LNCAP (cell line): ENCODE measurements around the gene PALM.

Source experiments
- CTCF ChIP-seq: fragments of 450-650 bp; IDR thresholded peaks from 2 replicates; pipeline ENCODE4 v1.5.1; 2017; ENCODE audit warnings: mild to moderate bottlenecking

PALM gene

GRCh38 chr19:708154-709143, at the start of gene PALM:
Gene PALM (plus strand): TSS chr19:708935. CDS start chr19:709147, 212 bp downstream.
- peak; percentile 23; the same call in 1 of the 2 replicates for TF ChIP-seq CTCF

DNA sequence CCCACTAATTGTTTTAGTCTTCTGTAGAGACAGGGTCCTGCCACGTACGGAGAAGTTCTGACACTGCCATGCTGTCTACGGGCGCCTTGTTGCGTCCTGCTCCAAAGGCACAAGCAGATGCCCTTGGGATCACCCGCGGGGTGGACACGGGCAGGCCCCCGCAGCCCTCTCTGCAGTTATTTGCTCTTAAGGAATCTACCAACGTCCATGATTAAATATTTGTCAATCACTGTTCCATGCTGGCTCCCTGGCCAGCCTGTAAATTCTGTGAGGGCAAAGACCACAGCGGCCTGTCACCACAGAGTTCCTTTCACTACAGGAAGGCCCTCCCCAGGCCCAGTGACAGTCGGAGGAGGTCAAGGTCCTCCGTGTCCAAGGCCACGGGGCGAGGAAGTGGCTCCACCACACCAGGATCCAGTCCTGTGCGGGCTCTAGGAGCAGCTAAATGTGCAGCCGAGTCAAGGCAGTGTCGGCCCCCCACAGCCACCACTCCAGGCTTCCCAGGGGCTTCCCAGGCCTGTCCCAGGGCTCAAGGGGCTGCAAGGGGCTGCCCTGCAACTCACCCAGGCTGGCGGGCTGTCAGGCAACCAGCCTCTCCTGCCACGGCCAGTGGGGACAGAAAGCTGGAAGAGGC, 47.8 kb upstream of the PALM start:
- TF ChIP-seq CTCF = no peak

DNA sequence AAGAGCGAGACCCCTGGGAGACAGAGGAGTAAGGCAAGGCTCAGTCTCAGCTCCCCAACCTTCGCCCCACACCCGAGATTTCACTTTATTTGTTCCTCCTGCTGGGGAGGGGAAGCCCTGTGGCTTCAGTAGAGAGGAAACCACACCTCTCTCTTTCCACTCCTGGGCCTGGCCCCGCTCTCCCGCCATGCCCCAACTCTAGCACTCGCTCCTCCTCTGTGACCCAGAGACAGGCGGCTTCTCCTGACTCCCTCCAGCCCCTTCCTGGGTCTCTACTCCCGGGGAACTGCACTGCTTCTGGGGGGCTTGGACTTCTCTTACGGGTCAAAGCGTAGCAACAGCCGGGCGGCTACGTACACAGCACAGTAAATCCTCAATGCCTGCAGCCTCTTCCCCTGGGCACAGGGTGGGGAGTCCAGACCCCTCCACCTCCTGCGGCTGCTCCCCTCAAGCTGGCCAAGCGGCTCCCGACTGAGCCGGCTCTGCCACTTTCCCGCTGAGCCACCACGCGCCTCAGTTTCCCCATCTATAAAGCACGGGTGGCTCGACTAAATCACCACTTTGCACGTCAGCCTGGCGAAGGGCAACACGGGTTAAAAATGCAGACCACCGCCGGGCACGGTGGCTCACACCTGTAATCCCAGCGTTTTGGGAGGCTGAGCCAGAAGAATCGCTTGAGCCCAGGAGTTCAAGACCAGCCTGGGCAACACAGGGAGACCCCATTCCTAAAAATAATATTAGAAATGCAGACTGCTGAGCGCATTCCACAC, 47.1 kb upstream of the PALM start:
- TF ChIP-seq CTCF = no peak

GRCh38 chr19:662207-662961, 46.4 kb upstream of the PALM start:
- no peak for TF ChIP-seq CTCF

GRCh38 chr19:662962-663681, 45.6 kb upstream of the PALM start, which contains the start of gene RNF126:
Gene RNF126 (minus strand): TSS chr19:663214. CDS start chr19:663121, 93 bp downstream.
- no peak for TF ChIP-seq CTCF

DNA sequence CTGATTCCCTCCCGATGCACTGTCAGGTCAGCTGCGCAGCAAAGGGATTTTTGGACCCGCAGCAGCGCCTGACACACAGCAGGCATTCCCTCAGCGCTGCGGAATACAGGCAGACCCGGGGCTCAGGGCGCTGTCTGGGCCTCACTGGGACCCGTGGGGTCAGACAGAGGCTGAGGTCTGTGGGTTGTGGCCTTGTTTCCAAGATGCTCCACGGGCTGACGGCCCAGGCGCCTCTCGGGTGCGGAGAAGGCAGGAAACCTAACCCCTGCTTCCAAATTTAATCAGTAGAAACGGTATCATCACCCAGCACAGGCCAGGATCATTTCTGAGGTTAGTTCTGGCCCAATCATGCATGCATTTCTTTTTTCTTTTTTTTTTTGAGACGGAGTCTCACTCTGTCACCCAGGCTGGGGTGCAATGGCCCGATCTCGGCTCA, 45.0 kb upstream of the PALM start:
- TF ChIP-seq CTCF = no peak
